Ovary (tissue), 3 donors: ENCODE data around the gene SHC3.

ENCODE experiments used
- POLR2A ChIP-seq: fragments of 450-650 bp; IDR thresholded peaks from one replicate; pipeline ENCODE4 v1.6.1; 2017; ENCODE audit warnings: antibody characterized with exemption, mild to moderate bottlenecking, moderate library complexity
- TF ChIP-seq, protein P1 (sequence below), 3 donors: fragments of 450-650 bp in 2 of 3; fragments of 200-600 bp in 1 of 3; IDR thresholded peaks; one replicate each; pipeline versions ENCODE4 v1.5.1 to v1.8.0; 2016 to 2022; ENCODE audit warnings: antibody characterized with exemption in 3 of 3, mild to moderate bottlenecking in 1 of 3
- donor health status: DM: no; HTN: no; CAD: no.

DNA sequence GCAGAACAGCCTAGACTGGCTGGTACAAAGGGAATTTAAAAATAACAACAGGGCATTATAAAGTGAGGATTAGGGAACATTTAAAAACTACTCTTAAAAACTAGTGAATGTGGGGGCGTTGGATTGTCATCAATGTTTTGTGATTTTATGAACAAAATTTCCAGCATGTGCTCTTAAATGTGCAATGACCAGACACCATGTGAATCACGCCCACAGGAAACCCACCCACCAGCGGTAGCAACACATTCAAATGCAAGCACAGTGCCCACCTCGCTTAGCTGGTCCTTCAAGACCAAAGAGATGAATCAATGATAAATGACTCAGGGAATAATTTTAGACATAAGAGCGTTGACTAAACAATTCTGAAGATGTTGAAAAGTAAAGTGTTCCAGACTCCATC lies 146.4 kb downstream of the SHC3 start:
- TF ChIP-seq, protein P1, sequence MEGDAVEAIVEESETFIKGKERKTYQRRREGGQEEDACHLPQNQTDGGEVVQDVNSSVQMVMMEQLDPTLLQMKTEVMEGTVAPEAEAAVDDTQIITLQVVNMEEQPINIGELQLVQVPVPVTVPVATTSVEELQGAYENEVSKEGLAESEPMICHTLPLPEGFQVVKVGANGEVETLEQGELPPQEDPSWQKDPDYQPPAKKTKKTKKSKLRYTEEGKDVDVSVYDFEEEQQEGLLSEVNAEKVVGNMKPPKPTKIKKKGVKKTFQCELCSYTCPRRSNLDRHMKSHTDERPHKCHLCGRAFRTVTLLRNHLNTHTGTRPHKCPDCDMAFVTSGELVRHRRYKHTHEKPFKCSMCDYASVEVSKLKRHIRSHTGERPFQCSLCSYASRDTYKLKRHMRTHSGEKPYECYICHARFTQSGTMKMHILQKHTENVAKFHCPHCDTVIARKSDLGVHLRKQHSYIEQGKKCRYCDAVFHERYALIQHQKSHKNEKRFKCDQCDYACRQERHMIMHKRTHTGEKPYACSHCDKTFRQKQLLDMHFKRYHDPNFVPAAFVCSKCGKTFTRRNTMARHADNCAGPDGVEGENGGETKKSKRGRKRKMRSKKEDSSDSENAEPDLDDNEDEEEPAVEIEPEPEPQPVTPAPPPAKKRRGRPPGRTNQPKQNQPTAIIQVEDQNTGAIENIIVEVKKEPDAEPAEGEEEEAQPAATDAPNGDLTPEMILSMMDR (IDR thresholded peaks at IDR 0.05): no peak
- no peak for TF ChIP-seq POLR2A
